WTC11 (cell line): ENCODE results near the gene HCAR2.

Experiments used
- RELA ChIP-seq: sonication (generic); formaldehyde crosslinking; IDR thresholded peaks from 2 replicates; pipeline ENCODE4 v1.8.1; 2022; ENCODE audit warnings: missing genetic modification reagents, mild to moderate bottlenecking, borderline replicate concordance
- SMAD4 ChIP-seq: sonication (generic); formaldehyde crosslinking; IDR thresholded peaks from 2 replicates; pipeline ENCODE4 v1.8.0; 2022; ENCODE audit warnings: mild to moderate bottlenecking, missing genetic modification reagents
- TF ChIP-seq, protein P1 (sequence below): sonication (generic); formaldehyde crosslinking; IDR thresholded peaks from 2 replicates; pipeline ENCODE4 v1.8.1; 2022; ENCODE audit warnings: mild to moderate bottlenecking, moderate library complexity, missing genetic modification reagents

DNA sequence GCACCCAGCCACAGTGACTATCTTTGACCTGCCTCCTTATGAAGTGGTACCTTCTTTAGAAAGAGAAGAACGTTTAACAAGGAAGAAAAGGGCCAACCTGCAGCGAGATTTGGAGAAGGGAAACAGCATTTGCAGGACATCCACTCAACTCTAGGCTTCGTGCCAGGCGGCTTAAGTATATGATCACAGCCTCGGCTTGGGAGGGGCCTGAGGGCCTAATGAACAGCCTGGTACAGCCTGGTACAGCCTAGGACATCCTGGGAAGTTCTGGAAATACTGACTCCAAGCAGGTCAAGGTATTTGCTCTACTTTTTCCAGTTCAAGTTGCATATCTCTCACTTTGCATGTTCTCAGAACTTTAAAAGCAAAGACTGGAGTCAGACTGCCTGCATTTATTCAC, 16.1 kb downstream of the HCAR2 start:
- TF ChIP-seq RELA (CRISPR knock-in tag) (no peak), SMAD4 (CRISPR knock-in tag) (no peak)
- TF ChIP-seq, protein P1, sequence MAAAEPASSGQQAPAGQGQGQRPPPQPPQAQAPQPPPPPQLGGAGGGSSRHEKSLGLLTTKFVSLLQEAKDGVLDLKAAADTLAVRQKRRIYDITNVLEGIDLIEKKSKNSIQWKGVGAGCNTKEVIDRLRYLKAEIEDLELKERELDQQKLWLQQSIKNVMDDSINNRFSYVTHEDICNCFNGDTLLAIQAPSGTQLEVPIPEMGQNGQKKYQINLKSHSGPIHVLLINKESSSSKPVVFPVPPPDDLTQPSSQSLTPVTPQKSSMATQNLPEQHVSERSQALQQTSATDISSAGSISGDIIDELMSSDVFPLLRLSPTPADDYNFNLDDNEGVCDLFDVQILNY (CRISPR knock-in tag): no peak
